ENCODE data around the gene FAM240A.

Gene FAM240A

DNA sequence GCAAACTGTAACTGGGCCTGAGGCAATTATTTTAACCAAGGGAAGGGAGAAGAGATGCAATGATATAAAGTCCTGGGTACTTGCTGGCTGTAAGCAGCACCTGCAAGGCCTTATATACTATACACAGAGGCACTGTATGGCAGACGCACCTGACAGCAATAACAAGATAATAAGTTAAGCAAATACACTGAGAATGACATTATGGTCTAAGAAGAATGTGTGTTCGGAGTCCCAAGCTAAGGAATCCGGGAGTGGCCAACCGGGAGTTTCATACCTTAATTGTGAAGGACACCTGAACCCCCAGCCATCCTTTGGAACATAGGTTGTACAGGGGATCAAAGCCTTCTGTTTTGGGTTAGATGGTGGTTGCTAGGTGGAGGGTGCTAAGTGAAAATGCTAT lies 13.7 kb downstream of the FAM240A start:
- DNase-seq (ENCODE audit: low spot score) = no peak

DNA sequence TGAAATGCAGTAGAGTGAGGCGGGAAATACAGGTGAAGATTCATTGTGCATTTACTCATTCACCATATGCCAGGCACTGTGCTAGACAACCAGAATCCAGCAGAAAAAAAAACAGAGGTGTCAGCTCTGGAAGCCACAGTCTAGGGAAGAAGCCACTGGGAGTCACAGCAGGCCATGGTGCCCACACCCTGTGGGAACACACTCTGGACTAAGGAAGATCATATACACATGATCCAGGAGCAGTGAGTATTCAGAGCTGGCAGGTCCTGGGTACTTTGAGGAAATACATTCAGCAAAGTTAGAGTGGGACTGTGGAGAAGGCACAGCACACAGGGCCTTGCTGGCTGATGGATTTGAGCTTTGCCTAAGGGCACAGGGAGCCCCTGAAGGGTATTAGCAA lies 14.8 kb downstream of the FAM240A start:
- no peak for DNase-seq (ENCODE audit: low spot score)

DNA sequence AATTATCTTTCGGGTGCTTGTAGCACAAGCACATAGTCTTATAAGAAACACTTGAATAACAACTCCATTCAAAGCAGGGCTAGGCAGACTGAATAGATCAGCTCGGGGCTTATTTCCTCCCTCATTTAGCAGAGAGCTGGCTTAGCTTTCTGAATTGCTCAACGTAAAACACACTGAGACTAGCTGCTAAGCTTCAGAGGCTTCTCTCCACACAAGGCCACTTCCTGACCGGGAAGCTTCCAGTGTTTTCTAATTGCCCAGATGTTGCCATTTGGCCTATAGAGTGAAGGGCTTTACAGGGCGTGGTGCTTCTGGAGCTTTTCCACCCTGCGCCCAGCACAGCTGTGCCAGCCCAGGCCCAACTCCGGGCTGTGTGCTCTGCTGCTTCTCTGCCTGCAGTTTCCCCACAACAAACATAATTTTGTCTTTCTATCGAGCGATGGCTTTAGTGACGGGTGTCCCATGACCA lies 16.6 kb downstream of the FAM240A start:
- DNase-seq (ENCODE audit: low spot score) = peak; percentile 30

DNA sequence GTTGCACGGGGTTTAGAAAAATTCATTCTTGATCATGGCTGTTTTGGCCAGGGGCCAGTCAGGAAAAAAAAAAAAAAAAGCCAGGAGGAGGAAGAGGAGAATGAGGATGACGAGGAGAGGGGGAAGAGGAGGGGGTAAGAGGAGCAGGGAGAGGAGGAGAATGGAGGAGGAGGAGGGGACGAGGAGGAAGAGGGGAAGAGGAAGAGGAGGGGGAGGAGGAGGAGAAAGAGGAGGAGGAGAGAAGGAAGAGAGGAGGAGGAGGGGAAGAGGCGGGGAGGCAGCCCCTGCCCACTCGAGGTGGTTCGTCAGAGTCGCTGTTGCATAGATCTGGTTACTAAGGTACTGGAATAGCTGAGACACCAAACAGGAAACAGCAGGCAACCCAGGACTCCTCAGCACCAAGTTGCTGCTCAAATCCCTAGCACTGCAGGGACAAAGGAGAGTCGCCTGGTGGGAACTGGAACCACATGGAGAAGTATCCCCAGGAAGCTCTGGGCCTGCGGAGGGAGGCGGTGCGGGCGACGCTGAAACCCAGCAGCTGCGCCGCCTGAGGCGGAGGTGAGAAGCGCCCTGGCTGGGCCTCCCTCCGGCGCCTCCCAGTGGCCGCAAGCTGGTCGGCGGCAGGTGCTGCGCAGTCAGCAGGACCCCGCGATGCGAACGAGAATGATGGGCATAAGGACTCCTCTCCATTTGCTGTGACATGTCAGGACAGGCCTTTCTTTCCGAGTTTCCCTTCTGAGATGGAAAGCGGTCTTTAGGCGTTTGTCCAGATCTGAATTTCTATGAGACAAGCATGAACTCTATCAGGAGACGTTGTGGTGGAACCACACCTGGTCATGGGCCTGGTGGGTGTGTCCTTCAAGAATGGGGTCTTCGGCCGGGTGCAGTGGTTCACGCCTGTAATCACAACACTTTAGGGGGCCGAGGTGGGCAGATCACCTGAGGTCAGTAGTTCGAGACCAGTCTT lies 17.5 kb downstream of the FAM240A start:
- DNase-seq (ENCODE audit: low spot score) = peak; percentile 84

DNA sequence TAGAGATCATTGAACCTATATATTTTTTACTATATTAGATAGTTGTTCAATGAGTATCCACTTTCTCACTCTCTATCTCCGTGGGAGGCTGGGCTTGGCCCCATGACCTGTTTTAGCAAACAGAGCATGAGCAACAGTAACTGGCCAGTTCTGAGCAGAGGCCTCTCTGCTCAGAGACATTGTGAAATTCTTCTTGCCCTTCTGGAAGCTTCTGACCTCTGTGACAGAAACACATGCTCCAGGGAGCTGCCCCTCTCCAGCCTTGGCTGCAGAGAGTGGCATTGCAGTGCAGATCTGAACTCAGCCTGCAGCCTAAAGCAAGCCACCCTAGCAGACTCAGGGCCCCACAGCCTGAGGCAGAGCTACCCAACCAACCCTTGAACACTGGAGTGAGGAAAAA lies 20.5 kb downstream of the FAM240A start:
- DNase-seq (ENCODE audit: low spot score) = no peak

DNA sequence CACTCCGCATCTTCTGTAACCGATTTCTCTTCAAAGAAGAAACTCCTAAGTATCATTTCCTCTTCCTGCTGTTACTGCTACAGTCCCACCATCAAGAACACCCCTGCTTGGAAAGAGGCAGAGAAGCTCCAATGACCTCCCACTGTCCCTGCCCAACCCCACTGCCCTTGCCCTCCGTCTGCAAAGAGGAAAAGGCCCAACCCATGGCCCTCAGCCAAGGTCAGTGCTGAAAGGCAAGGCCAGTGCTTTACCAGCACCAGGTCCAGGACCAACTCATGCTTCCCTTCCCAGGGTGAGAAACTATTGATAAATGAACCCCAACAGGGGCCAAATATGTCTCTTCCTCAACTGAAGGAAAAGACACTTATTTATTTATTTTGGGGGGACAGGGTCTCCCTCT lies 22.5 kb downstream of the FAM240A start:
- no peak for DNase-seq (ENCODE audit: low spot score)

DNA sequence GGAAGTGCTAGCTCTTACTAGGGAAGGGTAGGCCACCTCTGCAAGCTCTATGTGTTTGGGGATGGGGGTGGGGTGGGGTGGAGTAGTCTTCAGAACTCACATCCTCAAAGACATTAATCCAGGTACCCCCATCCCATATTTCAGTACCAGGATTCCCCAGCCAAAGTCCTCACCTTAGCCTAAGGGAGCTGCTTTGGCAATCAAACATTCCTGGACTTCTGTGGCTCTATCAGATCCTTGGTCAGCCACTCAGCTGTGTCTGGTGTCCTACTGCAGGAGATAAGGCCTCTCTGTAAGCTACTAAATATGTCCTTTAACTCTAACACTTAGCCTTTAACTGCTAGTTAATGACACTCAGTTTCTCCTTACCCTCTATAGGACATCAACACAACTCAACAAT lies 26.9 kb downstream of the FAM240A start:
- no peak for DNase-seq (ENCODE audit: low spot score)

DNA sequence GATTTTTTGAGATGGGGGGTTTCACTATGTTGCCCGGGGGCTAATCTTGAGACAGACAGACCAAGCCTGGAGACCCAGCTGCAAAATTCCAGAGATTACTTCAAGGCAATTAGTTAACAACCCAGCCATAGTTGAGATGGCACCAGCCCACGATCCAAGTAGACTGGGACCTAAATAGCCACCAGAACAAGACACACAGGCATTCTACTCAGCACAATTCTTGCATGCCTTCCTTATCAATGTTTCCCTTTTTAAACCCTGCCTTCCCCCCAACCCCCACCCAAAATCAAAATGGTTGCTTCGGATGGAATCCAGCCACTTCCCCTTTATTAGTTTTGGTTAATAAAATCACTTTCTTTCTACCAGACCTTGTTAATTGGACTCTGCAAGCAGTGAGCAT lies 28.6 kb downstream of the FAM240A start:
- no peak for DNase-seq (ENCODE audit: low spot score)

DNA sequence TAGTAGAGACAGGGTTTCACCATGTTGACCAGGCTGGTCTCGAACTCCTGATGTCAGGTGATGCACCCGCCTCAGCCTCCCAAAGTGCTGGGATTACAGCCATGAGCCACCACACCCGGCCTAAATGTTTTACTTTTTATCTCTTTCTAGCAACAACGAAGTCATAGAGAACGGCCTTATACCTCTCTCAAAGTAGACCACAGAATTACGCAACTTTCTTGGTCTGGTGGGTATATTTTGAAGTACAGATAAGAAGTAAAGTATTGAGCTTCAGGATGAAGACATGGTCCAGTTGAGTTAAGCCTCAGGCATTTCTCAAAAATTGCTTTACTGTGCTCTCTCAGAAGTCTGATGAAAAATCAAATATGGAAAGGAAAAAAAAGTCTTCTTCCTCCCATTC lies 30.6 kb downstream of the FAM240A start:
- no peak for DNase-seq (ENCODE audit: low spot score)

DNA sequence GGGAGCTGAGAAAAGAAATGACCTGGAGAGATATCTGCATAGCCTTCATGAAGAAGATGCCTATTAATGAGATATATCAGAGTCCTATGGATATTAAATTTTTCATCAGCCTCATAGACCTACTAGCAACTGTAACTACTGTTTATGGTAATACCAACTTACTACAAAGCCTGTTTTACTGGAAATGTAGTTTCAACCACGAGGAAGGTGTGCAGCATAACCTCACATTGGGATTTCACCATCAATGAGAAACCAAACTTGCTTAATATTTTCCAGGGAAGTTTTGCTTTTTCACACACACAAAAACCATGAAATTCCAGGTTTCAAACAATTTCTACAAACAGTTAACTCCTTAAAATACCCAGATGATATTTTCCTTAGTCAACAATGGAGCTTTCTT lies 31.4 kb downstream of the FAM240A start:
- DNase-seq (ENCODE audit: low spot score) = no peak

DNA sequence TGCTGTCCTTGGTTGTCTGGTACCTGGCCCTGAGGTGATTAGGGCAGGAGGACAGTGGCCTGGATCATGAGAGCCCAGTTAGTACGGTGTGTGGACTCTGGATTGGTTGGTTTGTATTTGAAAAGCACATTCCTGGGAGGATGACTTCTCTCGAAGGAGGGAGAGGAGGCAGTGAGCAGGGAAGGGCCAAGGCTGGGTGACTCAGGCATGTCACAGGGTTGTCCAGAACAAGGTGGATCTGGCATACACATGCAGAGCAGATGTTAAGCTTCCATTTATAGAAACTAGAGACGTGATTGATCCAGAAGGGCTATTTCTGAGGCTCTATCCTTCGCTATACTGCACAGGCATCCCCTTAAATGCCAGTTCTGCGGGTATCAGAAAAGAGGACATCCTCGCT lies 34.4 kb downstream of the FAM240A start:
- peak; percentile 86 for DNase-seq (ENCODE audit: low spot score)

DNA sequence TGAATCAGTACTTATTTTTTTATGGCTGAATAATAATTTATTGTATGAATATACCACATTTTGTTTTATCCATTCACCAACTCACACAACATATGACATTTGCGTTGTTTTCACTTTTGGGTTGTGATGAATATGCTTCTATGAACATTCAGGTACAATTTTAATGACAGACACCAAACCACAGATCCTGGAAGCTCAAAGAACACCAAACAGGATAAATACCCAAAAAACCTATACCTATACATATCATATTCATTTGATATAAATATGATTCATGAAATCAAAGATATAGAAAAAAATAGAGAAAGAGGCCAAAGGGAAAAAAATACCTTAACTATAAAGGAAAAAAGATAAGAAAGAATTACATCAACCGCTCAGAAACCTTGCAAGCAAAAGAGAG lies 35.8 kb downstream of the FAM240A start:
- DNase-seq (ENCODE audit: low spot score) = no peak

DNA sequence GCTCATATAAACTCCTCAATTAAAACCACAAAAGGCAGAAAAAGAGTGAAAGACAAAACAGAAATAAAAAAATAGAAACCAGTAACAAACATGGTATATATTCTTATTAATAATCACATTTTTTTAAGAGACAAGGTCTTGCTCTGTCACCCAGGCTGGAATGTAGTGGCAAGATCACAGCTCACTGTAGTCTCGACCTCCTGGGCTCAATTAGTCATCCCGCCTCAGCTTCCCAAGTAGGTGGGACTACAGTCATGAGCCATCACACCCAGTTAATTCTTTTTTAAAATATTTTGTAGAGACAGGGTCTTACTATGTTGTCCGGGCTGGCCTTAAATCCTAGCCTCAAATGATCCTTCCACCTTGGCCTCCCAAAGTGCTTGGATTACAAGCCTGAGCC lies 37.1 kb downstream of the FAM240A start:
- no peak for DNase-seq (ENCODE audit: low spot score)

DNA sequence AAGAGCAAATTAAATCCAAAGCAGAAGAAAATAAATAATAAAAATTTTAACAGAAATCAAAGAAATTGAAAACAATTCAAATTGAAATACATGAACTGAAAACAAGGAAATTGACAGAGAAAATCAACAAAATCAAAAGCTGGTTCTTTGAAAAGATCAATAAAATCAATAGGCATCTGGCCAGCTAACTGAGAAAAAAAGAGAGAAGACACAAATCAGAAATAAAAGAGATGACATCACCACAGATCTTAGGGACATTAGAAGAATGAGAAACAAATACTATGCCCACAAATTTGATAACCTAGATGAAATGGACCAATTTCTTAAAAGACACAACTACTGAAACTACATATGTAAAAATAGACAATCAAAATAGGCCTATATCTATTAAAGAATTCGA lies 38.8 kb downstream of the FAM240A start:
- DNase-seq (ENCODE audit: low spot score) = no peak

DNA sequence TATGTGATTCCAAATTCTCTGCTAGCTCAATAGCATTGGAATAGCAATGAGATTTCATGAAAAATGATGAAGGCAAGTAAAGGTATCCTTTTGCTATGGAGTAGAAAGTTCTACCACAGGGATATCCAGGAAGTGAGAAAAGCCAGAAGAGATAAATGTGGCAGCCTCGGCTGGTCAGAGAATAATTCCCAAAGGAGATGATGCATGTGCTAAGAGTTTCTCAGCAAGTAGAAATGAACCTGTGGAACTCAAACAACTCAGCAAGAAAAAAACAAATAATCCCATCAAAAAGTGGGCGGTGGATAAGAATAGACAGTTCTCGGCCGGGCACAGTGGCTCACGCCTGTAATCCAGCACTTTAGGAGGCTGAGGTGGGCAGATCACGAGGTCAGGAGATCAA lies 42.9 kb downstream of the FAM240A start:
- DNase-seq (ENCODE audit: low spot score) = no peak

DNA sequence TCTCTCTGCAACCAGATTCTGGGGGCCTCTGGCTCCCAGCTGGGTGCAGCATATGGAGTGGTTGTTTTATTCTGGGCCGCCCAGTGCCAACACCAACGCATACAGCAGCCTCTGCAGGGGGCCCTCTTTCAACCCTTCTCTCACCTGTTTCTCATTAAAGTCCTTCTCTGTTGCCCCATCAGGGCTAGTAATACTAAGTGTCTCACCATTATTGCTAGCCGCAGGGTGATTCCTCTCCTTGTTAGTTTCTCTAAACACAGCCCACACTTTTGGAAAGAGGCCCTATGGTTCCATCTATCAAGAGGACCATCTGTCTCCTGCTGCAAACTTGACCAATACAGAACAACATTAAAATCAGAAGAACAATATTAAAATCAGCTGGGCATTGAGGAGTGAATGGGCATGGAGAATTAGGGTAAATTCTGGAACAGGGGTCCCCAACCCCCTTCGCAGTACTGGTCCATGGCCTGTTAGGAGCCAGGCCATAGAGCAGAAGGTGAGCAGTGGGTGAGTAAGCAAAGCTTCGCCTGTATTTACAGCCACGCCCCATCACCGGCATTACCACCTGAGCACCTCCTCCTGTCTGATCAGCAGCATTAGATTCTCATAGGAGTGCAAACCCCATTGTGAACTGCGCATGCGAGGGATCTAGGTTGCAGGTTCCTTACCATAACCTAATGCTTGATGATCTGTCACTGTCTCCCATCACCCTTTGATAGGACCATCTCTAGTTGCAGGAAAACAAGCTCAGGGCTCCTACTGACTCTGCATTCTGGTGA lies 44.6 kb downstream of the FAM240A start:
- no peak for DNase-seq (ENCODE audit: low spot score)

DNA sequence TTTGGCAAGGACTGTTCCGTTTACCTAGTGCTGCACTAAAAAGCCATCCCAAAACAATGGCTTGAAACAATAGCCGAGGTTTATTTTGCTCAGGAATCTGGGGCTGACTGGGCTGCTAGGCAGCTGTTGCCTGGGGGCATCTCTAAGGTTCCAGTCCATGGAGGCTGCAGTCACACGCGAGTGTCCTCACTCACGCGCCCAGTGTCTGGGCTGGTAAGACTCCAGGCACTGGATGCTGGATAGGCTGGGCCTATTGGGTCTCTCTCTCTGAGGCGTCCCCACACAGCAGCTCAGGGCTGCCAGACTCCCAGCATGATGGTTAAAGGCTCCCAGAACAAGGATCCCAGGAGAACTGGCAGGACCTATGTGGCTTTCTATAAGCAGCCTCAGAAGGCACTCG lies 47.0 kb downstream of the FAM240A start:
- no peak for DNase-seq (ENCODE audit: low spot score)

DNA sequence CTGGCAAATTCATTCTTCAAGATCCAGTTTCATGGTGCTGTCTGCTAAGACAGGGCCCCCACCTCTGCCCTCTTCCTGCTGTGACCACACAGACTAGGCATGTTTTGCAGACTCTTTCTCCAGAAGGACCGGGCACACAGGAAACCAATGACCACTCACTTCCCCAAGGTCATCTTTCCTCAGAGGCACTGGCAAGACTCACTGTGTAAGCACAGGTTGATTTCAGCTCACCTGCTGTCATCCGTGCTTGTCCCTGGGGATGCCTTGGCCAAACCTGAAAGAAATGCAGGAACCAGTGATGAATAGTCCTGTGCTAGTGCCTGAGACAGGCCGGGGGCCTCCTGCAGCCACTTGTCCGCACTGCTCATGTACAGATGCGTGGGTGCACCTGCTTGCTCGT lies 47.7 kb downstream of the FAM240A start:
- no peak for DNase-seq (ENCODE audit: low spot score)

DNA sequence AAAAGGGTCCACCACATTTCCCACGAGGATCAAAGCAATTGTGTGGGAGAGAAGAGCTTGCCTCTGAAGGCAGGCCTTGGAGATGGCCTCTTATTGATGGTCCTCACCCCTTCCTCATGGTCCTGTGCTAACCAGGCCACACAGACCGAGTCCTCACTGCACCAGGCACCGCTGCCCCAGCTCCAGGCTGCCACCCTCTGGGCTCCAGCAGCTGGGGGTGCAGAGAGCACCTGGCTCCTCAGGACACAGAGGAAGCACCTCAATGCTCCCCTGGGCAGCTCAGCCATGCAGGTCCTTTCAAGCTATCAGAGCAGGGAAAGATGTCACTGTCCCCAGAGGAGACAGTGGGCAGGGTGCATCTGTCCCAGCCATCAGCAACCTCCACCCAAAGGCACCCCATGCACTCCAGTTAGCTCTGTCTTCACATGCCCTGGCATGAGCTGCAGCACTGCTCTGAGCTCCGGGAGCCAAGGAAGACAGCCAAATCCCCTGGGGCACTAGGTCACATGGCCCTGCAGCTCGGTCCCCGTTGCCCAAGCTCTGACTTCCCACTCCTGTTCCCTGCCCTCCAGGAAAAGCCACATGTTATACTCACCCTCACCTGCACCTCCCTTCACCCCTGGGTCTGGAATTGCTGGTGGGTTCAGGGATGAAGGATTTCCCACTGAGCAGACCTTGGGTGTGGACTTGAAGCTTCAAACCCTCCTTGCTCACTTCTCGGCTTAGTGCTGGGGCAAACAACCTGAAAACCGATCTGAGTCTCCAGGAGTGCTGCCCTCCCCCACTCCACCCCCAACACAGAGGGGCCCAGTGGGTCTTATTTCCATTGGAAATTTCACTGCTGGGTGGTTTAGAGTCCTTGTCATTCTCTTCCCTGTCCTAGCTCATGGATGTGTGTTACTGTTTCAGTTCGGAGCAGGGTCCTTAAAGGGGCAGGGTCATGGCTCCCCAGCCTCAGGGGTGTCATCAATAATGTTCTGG lies 48.5 kb downstream of the FAM240A start:
- no peak for DNase-seq (ENCODE audit: low spot score)

DNA sequence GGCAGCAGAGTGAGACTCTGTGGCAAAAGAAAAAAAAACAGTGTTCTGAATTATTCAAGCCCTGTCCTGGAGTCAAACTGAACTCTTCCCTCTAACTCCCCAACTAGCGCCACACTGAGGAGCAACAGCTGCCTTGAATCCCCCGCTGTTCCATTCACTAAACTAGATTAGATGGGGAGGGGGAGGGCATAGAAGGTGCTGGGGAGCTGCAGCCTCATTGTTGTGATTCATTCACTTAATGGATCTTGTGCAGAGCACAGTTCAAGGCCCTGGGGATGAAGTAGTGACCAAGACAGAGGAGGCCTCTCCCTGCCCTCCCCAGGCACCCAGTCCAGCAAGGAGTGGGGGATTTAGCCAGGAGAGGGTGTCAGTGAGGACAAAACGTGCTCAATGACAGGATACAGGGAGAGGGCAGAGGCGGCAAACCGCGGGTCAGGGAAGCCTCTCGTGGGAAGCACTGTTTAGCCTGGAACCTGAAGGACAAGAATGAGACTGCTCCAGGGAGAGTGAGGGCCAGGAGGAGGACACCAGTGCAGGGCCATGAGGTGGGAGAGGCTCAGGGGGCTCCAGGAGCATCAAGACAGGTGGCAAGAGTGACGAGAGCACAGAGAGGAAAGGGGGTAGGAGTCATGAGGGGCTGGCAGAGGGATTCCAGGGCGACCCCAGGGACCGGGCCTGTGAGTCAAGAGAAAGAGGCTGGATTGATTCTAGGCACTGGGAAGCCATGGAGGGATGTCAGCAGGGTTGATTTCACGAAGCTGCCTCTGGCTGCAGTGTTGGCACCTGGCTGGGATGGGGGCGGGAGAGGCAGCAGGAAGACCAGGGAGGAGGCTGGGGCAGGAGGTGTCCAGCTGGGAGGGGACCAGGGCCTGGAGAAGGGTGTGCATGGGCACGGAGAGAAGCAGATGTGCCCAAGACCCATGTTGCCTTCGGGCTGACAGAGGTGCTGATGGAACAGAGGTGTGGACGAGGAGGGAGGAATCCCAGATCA lies 49.7 kb downstream of the FAM240A start:
- DNase-seq (ENCODE audit: low spot score) = no peak

Data from AG08395 (cell line).